Measurements from ENCODE around the gene ESPL1.
A peak's percentile ranks its signal among the peaks of the same experiment; 100 is the strongest.
"Not testable (repeated sequence)": the region's sequence is repeated elsewhere in the genome, so short reads cannot be mapped to it uniquely, and the experiment has no call there.

The ESPL1 gene

DNA sequence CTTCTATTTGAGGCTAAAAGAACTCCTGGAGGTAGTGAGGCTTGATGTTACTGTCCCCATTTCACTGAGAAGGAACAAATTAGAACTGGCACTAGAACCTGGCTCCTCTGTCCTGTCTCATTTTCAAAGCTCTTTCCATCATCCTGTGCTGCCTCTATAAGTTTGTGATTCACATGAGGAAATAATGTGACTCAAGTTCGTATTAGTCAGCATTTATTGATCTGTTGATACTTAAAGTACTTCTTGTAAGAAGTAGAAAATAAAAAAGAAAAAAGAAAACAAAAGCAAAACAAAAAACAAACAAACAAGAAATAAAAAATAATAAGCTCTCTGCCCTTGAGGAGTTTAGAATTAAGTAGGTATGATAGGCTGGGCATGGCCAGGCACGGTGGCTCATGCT lies 2.3 kb upstream of the ESPL1 start:
- DNase-seq: no peak

DNA sequence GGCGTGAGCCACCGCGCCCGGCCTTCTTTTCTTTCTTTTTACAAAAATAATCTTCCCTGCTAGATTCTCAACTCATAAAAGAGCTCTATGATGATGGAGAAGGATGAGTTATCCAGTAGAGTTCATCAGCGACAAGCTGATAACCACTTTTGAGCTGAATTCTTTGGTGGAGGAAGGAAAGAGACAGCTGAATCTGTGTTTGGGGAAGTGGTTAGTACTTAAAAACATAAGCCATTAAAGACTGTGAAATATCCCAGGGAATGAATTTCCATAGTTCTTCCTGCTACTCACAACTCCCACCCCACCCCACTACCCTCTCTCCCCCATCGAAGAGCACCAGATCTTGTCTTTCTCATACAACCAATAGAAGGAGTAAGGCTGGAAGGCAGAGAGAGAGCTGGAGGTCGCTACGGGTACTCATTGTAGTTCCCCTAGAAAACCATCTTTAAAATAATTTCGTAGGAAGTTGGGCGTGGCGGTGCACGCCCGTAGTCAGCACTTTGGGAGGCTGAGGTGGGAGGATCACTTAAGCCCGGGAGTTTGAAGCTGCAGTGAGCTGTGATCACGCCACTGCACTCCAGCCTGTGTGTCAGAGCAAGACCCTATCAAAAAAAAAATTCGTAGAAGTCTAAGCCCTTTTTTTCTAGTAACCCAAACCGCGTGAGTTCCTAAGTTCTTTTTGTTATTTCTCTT lies 647 bp upstream of the ESPL1 start:
- DNase-seq: no peak

- no peak for DNase-seq
Measured at GRCh38 chr12:53268630-53269562, 797 bp downstream of the ESPL1 start.

DNA sequence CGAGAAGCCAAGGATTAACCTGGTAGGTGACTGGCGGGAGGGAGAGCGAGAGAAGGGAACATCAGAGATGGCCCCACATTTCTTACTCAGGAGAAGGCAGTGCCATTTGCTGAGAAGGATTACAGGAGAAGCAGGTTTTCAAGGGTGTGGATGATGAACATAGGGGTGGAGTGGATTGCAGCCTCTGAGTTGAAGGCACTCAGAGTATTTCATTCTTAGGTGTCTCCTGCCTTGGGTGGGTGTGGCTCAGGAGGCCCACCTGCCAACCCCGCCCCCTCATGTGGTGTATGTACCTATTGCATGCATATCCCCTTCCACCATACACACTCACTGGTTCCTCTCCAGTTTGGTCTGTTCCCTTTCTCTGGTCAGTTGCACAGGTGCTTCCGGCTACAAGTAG lies 6.3 kb downstream of the ESPL1 start:
- DNase-seq: no peak

DNA sequence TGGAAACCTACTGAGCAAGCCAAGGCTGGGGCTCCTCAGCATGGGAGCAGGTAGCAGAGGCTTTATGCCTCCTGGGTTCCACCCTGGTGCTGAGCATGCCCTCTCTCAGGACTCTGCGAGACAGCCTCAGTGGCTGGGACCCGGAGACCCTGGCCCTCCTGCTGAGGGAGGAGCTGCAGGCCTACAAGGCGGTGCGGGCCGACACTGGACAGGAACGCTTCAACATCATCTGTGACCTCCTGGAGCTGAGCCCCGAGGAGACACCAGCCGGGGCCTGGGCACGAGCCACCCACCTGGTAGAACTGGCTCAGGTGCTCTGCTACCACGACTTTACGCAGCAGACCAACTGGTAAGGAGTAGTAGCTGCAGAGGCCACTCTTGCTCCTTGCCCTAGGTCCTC lies 8.4 kb downstream of the ESPL1 start:
- no peak for DNase-seq

- DNase-seq: no peak
Measured at GRCh38 chr12:53277981-53278380, 9.9 kb downstream of the ESPL1 start.

DNA sequence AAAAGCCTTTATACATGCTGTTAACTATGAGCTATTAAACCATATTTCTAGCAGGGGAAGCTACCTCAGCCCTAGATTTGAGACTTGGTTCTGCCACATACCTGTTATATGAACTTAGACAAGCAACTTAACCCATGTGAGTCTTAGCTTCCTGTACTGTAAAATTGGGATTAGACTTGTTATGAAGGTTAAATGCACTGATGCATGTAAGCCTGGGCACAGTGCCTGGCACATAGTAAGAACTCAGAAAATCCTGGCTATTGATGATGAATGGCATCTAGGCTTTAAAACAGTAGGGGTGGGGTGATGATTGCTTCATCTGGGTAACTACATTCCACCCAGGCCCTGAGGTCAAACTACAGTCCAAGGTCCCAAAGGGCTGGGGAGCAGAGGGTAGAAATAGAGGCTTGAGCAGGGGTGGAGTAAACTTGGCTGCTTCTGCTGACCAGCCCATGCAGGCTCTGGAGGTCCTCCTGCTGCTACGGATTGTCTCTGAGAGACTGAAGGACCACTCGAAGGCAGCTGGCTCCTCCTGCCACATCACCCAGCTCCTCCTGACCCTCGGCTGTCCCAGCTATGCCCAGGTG lies 11.3 kb downstream of the ESPL1 start:
- no peak for DNase-seq

GRCh38 chr12:53279888-53280498 lies 11.9 kb downstream of the ESPL1 start:
- no peak for DNase-seq

GRCh38 chr12:53286448-53286847 lies 18.3 kb downstream of the ESPL1 start:
- no peak for DNase-seq

DNA sequence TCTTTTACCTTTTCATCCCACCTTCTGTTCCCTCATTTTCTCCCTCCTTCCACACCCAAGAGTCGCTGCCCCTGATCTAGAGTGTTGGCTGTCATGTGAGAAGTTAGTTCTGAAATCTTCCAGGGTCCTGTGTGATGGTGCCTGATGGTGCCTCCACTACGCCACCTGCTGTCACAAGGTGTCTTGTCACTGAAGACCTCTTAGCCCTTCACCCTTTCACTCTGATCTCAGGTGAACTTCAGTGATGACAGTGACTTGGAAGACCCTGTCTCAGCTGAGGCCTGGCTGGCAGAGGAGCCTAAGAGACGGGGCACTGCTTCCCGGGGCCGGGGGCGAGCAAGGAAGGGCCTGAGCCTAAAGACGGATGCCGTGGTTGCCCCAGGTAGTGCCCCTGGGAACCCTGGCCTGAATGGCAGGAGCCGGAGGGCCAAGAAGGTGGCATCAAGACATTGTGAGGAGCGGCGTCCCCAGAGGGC lies 19.7 kb downstream of the ESPL1 start:
- peak; percentile 45 to 63 (median 59) for DNase-seq

GRCh38 chr12:53288322-53288721 lies 20.2 kb downstream of the ESPL1 start:
- no peak for DNase-seq

DNA sequence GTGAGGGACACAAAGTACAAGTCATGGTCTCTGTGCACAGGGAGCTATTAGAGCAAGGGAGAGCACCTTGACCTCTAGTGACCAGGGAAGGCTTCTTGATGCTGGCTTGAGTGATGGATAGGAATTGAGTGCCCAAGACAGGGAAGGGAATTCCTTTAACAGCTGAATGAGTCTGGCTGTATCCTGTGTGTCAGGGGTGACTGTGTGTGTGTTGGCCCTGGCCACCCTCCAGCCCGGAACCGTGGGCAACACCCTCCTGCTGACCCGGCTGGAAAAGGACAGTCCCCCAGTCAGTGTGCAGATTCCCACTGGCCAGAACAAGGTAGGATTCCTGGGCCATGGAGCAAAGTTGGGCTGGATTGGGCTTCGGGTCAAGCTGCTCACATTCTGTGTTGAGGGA lies 21.8 kb downstream of the ESPL1 start:
- no peak for DNase-seq

DNA sequence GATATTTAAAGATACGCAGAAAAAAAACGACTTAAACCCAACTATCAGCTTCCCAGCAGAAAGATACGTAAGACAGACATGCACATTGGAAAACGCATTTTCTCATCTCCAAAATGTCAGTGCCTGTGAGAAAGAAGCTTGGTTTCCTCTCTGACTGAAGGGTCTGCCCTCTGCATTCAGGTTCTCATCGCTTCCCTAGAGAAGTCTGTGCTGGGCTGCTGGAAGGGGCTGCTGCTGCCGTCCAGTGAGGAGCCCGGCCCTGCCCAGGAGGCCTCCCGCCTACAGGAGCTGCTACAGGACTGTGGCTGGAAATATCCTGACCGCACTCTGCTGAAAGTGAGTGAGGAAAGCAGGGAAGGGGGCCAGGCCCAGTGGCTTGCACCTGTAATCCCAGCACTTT lies 22.6 kb downstream of the ESPL1 start:
- no peak for DNase-seq

DNA sequence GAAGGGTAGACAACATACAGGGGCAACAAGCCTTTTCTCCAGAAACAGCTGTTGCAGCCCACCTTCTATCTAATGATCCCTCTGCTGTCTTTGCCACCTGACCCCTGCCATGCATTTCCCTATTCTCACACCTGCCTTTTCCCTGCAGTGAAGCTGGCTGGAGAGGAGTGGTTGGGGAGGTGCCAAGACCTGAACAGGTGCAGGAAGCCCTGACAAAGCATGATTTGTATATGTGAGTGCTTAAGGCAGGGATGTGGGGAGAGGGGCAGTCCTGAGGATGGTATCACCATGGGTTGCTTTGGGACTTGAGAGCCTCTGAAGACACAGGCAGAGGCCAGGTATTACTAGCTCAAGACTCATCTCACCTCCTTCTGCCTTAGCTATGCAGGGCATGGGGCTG lies 24.3 kb downstream of the ESPL1 start:
- no peak for DNase-seq

DNA sequence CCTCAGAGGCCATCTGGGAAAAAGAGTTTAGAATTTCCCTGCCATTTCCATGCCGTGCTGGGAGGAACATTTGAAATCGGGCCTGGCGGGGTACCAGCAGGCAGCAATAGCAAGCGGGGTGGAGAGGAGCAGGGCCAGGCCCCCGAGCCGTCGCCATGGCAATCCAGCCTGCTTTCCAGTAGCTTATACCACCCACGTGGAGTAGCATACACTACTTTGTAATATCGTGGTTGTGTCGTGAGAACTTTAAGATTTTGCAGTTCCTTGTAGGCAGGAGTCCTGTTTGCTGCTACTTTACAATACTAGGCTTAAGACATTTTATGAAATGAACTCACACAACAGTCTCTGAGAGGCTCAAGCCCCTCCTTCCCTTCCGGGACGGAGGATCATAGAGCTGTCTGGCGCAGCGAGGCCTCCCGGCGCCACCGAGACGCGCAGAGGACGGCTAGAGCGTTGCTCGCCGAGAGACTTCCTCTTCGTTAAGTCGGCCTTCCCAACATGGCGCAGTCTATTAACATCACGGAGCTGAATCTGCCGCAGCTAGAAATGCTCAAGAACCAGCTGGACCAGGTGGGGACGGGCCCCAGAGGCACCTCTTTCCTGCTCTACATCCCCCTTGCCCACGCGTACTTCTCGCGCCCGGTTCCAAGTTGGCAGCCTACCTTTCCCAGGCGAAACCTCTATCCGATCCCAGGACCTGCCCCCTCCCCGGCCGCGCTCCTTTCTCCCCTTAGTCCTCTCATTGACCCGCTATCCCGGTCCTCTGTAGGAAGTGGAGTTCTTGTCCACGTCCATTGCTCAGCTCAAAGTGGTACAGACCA lies 27.2 kb downstream of the ESPL1 start, which contains the start of gene PFDN5:
PFDN5 (plus strand) TSS at position 473 of the 821 bp plus-strand sequence; CDS start at position 499, 26 bp downstream.
- peak; percentile 66 to 92 (median 81) for DNase-seq

GRCh38 chr12:53295891-53296219 lies 27.8 kb downstream of the ESPL1 start:
- DNase-seq: no peak

GRCh38 chr12:53297106-53297505 lies 29.0 kb downstream of the ESPL1 start:
- not testable (repeated sequence) for DNase-seq

- no peak for DNase-seq
Measured at GRCh38 chr12:53298164-53298563, 30.1 kb downstream of the ESPL1 start.

DNA sequence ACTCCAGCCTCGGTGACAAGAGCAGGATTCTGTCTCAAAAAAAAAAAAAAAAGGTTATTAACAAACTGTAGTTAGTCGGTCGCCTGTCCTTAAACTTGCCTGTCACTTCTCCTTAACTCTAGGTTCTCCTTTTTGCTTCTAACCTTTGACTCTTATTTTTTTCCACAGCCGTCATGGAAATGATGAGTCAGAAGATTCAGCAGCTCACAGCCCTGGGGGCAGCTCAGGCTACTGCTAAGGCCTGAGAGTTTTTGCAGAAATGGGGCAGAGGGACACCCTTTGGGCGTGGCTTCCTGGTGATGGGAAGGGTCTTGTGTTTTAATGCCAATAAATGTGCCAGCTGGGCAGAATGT lies 31.0 kb downstream of the ESPL1 start:
- DNase-seq: peak in 3 of 5 donors; percentile 21 to 43 (median 30)

- peak; percentile 69 to 91 (median 81) for DNase-seq
Measured at GRCh38 chr12:53299454-53300180, 31.5 kb downstream of the ESPL1 start, which contains the start of gene MYG1. MYG1 (plus strand) TSS chr12:53299695; CDS start chr12:53299738, 43 bp downstream.

GRCh38 chr12:53300187-53300586 lies 32.1 kb downstream of the ESPL1 start:
- DNase-seq: no peak

Measured in T-helper 1 cell (primary cell).